Hepatic stellate cell (primary cell): ENCODE results near the gene CASP10.
"Not testable (repeated sequence)": the region's sequence is repeated elsewhere in the genome, so short reads cannot be mapped to it uniquely, and the experiment has no call there.

ENCODE experiments used
- DNase-seq: peaks from one replicate; pipeline ENCODE4 v3.0.0; 2011; ENCODE audit warnings: low spot score

Gene CASP10

DNA sequence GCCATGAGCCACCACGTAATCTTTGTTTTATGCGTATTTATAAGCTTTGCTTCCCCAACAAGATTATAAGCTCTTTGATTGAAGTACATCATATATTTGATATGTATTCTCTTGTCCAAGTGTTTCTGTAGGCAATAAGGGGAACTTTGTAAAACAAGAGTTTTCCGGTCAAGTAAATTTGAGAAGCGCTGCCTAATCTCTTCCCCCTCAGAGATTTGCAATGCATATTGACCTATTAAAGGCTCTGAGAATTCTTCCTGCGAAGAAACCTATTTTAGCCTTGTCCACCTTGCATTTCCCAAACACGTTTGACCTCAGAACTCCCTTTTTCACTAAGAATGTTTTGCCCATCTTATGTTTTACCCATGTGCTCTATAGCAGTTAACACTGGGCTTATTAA lies 26.9 kb upstream of the CASP10 start:
- no peak for DNase-seq

DNA sequence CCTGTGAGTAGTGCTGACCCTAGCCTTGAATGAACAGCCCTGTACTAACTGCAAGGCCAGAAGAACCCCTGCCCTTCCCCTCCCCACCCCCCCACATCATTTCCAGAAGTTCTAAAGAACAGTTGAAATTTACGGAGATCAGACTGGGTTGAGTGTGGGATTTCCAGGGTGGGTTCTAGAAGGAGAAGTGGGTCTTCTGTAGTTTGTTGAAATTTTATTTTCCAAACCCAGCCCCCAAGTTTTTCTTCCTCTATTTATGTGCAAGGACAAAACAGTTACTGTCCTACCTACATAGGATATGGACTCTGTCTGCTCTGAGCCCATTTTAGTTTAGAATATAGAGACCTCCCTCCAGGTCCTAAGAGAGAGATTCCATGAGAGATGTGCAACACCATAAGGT lies 26.3 kb upstream of the CASP10 start:
- DNase-seq, result no peak

DNA sequence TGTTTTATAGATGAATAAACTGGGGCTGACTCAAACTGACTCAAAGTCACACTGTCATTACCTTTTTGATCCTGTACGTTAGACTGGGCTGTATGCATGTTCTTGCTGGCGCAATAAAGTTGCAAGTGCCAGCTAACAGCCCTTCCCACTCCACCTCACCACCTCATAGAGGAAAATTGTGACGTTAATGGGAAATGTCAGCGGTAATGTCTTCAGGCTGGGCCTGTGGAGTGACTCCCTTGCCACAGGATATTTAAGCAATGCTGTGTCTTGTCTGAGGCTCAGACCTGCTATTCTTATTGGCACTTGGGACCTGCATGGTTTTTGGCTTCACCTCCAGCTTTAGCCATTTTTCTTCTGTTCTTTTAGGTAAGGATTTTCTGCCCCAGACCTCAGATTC lies 25.2 kb upstream of the CASP10 start:
- DNase-seq, result no peak

- peak; percentile 64 for DNase-seq
Observed at GRCh38 chr2:201158111-201158929, 24.6 kb upstream of the CASP10 start.

GRCh38 chr2:201164166-201164565 lies 18.8 kb upstream of the CASP10 start:
- no peak for DNase-seq

GRCh38 chr2:201167546-201167945 lies 15.4 kb upstream of the CASP10 start:
- DNase-seq, result no peak

GRCh38 chr2:201168496-201168895 lies 14.4 kb upstream of the CASP10 start:
- not testable (repeated sequence) for DNase-seq

- DNase-seq, result no peak
Observed at GRCh38 chr2:201171259-201171814, 11.6 kb upstream of the CASP10 start.

- no peak for DNase-seq
Observed at GRCh38 chr2:201172279-201172678, 10.7 kb upstream of the CASP10 start.

- no peak for DNase-seq
Observed at GRCh38 chr2:201174687-201175086, 8.3 kb upstream of the CASP10 start.

GRCh38 chr2:201176081-201176481 lies 6.9 kb upstream of the CASP10 start:
- no peak for DNase-seq

GRCh38 chr2:201180010-201180409 lies 2.9 kb upstream of the CASP10 start:
- peak; percentile 26 for DNase-seq

- DNase-seq, result no peak
Observed at GRCh38 chr2:201183365-201183727, 405 bp downstream of the CASP10 start.

GRCh38 chr2:201183835-201184234 lies 894 bp downstream of the CASP10 start:
- not testable (repeated sequence) for DNase-seq

GRCh38 chr2:201184248-201184647 lies 1.3 kb downstream of the CASP10 start:
- DNase-seq, result not testable (repeated sequence)

- DNase-seq, result no peak
Observed at GRCh38 chr2:201185863-201186262, 2.9 kb downstream of the CASP10 start.

DNA sequence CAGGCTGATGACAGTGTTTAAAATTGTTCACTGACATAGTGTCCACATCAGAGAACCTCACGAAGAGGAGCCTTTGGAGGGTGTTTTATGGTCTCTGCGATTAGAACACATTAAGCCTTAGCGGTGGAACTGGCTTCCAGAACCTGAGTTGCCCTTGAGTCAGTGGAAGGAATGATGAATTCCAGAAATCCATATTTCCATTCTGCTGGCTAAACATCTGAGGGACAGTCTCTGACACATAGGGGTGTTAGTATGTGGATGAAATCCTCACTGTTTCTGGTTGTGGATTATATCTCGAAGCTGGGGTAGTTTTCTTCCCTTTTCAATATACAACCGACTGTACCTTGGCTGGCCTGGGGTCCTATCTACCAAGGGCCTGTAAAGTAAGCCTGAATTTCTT lies 4.0 kb downstream of the CASP10 start:
- DNase-seq, result no peak

DNA sequence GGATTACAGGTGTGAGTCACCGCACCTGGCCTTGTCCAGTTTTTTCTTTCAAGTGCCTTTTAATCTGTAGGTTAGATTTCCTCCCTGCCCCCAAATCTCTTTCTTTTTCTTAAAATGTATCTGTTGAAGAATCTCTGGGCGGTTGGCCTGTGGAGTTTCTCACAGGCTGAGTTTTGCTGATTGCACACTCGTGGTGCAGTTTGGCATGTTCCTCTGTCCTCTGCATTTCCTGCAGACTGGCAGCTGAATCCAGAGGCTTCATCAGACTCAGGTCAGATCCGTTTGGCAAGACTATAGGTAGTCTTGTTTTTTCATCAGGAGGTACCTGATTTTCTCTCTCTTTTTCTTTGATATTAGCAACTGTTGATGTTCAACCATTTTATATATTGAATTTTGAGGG lies 5.5 kb downstream of the CASP10 start:
- DNase-seq, result no peak

DNA sequence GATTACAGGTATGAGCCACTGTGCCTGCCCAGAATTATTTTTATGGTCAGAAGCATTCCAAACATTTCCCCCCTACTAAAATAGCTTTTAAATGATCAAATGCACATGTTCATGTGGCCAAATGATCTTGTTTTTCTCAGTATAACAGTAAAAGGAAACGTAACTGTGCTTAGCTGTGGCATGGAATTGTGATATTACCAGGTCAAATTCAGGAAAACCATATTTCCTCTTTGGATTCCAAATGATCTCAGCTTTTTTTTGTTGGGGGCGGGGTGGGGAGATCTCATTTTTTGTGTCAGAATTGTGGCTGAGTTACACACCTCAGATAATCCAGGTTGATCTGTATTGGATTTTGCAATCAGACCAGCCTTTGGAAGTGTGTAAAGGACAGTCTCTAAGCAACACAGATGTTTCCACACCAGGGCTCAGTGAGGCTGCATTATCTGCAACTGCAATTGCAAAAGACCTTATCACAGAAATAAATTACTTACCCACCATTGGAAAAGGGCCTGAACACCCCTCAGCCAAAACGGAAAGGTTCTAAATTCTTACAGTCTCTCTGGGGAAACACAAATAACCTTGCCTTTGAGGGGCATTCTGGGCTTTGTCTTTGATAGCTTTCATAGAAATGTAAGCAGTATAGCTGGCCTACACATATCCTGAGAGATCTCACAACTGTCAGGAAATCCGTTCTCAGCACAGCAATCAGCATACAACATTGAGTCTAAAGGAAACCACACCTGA lies 8.4 kb downstream of the CASP10 start:
- no peak for DNase-seq

DNA sequence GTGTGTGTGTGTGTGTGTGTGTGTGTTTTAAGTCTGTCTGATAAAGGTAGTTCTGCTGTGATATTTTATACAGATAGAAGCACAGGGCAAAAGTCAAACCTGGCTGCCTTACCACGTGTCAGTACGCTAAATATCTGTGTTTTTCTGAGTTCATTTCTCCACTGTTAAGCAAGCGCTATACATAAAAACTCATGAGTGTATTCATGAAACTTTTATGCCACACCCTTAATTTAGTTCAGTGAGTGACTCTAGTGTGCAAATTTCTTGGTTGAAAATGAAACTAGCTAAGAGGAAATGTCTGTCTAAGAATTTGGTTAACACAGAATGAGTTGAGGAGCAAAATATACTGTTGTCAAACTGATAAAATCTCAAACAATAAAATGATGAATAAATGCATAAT lies 11.2 kb downstream of the CASP10 start:
- DNase-seq, result no peak

GRCh38 chr2:201195331-201195730 lies 12.4 kb downstream of the CASP10 start:
- DNase-seq, result no peak

DNA sequence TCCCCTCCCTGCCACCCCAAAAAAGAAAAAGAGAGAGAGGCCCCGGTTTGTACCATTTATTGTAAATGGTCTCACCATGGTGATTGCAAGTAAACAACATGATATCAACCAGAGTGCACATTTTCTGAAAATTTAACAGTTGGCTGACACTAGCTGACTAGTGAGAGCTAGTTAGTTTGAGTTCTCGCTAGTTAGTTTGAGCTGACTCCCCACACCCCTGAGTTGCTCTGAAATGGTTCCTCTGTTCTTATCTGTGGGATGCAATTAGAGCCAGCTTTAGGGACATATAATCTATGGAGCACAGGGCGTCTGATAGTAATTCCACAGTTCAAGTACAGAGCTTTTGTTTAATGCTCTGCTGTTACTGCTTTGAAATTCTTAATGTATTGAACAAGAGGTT lies 13.1 kb downstream of the CASP10 start:
- DNase-seq, result no peak

DNA sequence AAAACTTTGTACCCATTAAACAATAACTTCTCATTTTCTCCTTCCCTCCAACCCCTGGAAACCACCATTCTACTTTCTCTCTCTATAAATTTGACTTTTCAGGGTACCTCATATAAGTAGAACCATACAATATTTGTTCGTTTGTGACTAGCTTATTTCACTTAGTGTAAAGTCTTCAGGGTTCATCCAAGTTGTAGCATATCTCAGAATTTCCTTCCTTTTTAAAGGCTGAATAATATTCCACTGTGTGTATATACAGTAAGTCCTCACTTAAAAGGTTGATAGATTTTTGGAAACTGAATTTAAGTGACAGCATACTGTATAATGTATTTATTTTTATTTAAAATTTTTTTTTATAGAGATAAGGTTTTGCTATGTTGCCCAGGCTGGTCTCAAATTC lies 13.9 kb downstream of the CASP10 start:
- no peak for DNase-seq
